ENCODE results near the gene CALHM5. TPM values are rescaled to one million over a fixed set of nuclear protein-coding genes. Genes with fewer than 3 reads are reported as not detected.
A peak's percentile ranks its signal among the peaks of the same experiment; 100 is the strongest.

CALHM5 gene
- total and polyA plus RNA-seq, 9 of the 15 experiments (the other 6 are each of a cell fraction or from before 2014, with no cell fraction given): under 0.01 to 0.05 (median 0.02) TPM; not detected in 2

- no peak for TF ChIP-seq CUX1 (CRISPR knock-in tag; IDR thresholded peaks at IDR 0.05)
- peak; percentile 61; the same call in 1 of the 2 replicates for TF ChIP-seq STAT5A (IDR thresholded peaks at IDR 0.05; ENCODE audit: borderline replicate concordance, low read length)
- TF ChIP-seq CCNT2 (IDR thresholded peaks at IDR 0.05; ENCODE audit: borderline replicate concordance, extremely low read depth, insufficient read length, low read depth, low read length): peak; percentile 65
- TF ChIP-seq GTF3C2 (IDR thresholded peaks at IDR 0.05; ENCODE audit: borderline replicate concordance, extremely low read depth, insufficient read length): no peak
- TF ChIP-seq MEIS2 (IDR thresholded peaks at IDR 0.05; ENCODE audit: partially characterized antibody): peak; percentile 61
- no peak for TF ChIP-seq ZNF197 (CRISPR knock-in tag; IDR thresholded peaks at IDR 0.05; ENCODE audit: low read depth)
- TF ChIP-seq CCAR2 (IDR thresholded peaks at IDR 0.05; ENCODE audit: low read depth, low read length): no peak
- peak; percentile 67; the same call in 1 of the 2 replicates for TF ChIP-seq C11orf30 (IDR thresholded peaks at IDR 0.05; ENCODE audit: low read depth)
- no peak for TF ChIP-seq TGIF2 (CRISPR knock-in tag; IDR thresholded peaks at IDR 0.05)
- no peak for TF ChIP-seq EGR1 (conservative IDR thresholded peaks at IDR 0.05)
- TF ChIP-seq ZNF699 (CRISPR knock-in tag; IDR thresholded peaks at IDR 0.05; ENCODE audit: insufficient replicate concordance): no peak
- 0 out of 2 replicates have a peak, but pooled peaks have one; percentile 10 for TF ChIP-seq GATA2 (CRISPR knock-in tag; IDR thresholded peaks at IDR 0.05)
- TF ChIP-seq SNRNP70 (optimal IDR thresholded peaks at IDR 0.05; ENCODE audit: low read depth, low read length): no peak
- TF ChIP-seq SMAD3 (CRISPR knock-in tag; conservative IDR thresholded peaks at IDR 0.05): no peak
- TF ChIP-seq SIX5 (IDR thresholded peaks at IDR 0.05; ENCODE audit: borderline replicate concordance in 1 of 2, insufficient read depth in 1 of 2, low read depth in 1 of 2, low read length in 2 of 2): no peak
- TF ChIP-seq RNF2 (IDR thresholded peaks at IDR 0.05): no peak
- no peak for TF ChIP-seq TCF15 (CRISPR knock-in tag; IDR thresholded peaks at IDR 0.05)
- TF ChIP-seq PHF20 (IDR thresholded peaks at IDR 0.05; ENCODE audit: partially characterized antibody): no peak
These were observed 18.9 kb upstream of the CALHM5 start (continued) for GRCh38 chr6:116492331-116493067.
